MG63 (cell line): Measurements from ENCODE around the gene NRBP1. TPM values are rescaled to one million over a fixed set of nuclear protein-coding genes. Genes with fewer than 3 reads are reported as not detected.
A peak's percentile ranks its signal among the peaks of the same experiment; 100 is the strongest.
"Not testable (repeated sequence)": the region's sequence is repeated elsewhere in the genome, so short reads cannot be mapped to it uniquely, and the experiment has no call there.

Experiments
- DNase-seq: peaks from one replicate; pipeline ENCODE4 v3.0.0-alpha.2; 2020
- H3K27me3 ChIP-seq: fragments of 250-450 bp; sonication (Bioruptor Pico); 2 replicates; pipeline ENCODE4 v1.5.1; 2020; ENCODE audit warnings: mild to moderate bottlenecking, moderate library complexity
- H3K36me3 ChIP-seq: fragments of 250-450 bp; sonication (Bioruptor Pico); 2 replicates; pipeline ENCODE4 v1.5.1; 2020; ENCODE audit warnings: mild to moderate bottlenecking, moderate library complexity
- H3K4me3 ChIP-seq: fragments of 250-450 bp; sonication (Bioruptor Pico); 2 replicates; pipeline ENCODE4 v1.5.1; 2020; ENCODE audit warnings: mild to moderate bottlenecking, moderate library complexity
- H3K9me3 ChIP-seq: fragments of 250-450 bp; sonication (Bioruptor Pico); 2 replicates; pipeline ENCODE4 v1.5.1; 2020; ENCODE audit warnings: mild to moderate bottlenecking, moderate library complexity
- total RNA-seq: library from RNA; depleted of rRNA; stranded (reverse); fragments of >200 nt; shearing (Covaris generic); gene quantifications from 2 replicates; pipeline ENCODE4 v1.2.3, GENCODE V29; 2014; ENCODE audit warnings: low replicate concordance

NRBP1 gene
- total RNA-seq, 1 experiment from 2014 or later, result 154 TPM

- H3K9me3 ChIP-seq, result no peaks in the 10 kb centered on the region
- DNase-seq, result no peak
- H3K27me3 ChIP-seq, result no peaks in the 10 kb centered on the region
- peaks cover 3% of the 10 kb centered on the region for H3K36me3 ChIP-seq
- H3K4me3 ChIP-seq, result no peak overlapping the region
These were observed 15.8 kb upstream of the NRBP1 start for GRCh38 chr2:27412419-27413152.

GRCh38 chr2:27416151-27416550, 12.3 kb upstream of the NRBP1 start:
- H3K36me3 ChIP-seq, result no peaks in the 10 kb centered on the region
- no peak for DNase-seq
- no peaks in the 10 kb centered on the region for H3K9me3 ChIP-seq
- no peak overlapping the region for H3K4me3 ChIP-seq
- no peaks in the 10 kb centered on the region for H3K27me3 ChIP-seq

- Histone ChIP-seq H3K9me3 (no peaks in the 10 kb centered on the region), H3K36me3 (no peaks in the 10 kb centered on the region), H3K27me3 (no peaks in the 10 kb centered on the region), H3K4me3 (no peak overlapping the region)
- DNase-seq, result no peak
These were observed 7.4 kb upstream of the NRBP1 start for GRCh38 chr2:27420996-27421395.

- no peaks in the 10 kb centered on the region for H3K9me3 ChIP-seq
- no peaks in the 10 kb centered on the region for H3K27me3 ChIP-seq
- no peaks in the 10 kb centered on the region for H3K36me3 ChIP-seq
- no peak for DNase-seq
- H3K4me3 ChIP-seq, result no peak overlapping the region
These were observed 6.7 kb upstream of the NRBP1 start for GRCh38 chr2:27421660-27422250.

- H3K36me3 ChIP-seq, result no peaks in the 10 kb centered on the region
- no peak overlapping the region for H3K4me3 ChIP-seq
- no peaks in the 10 kb centered on the region for H3K9me3 ChIP-seq
- no peak for DNase-seq
- H3K27me3 ChIP-seq, result no peaks in the 10 kb centered on the region
These were observed 5.5 kb upstream of the NRBP1 start for GRCh38 chr2:27422958-27423357.

GRCh38 chr2:27425039-27425438, 3.4 kb upstream of the NRBP1 start:
- not testable (repeated sequence) for DNase-seq, H3K36me3 ChIP-seq, H3K4me3 ChIP-seq, H3K9me3 ChIP-seq, H3K27me3 ChIP-seq

GRCh38 chr2:27427863-27428212, 593 bp upstream of the NRBP1 start:
- no peak for DNase-seq
- H3K36me3 ChIP-seq, result peaks cover 3% of the 10 kb centered on the region
- no peaks in the 10 kb centered on the region for H3K9me3 ChIP-seq
- H3K27me3 ChIP-seq, result no peaks in the 10 kb centered on the region
- peak overlapping the region; percentile 100 for H3K4me3 ChIP-seq

- Histone ChIP-seq H3K27me3 (no peaks in the 10 kb centered on the region), H3K36me3 (peaks cover 14% of the 10 kb centered on the region), H3K9me3 (no peaks in the 10 kb centered on the region), H3K4me3 (peak overlapping the region; percentile 100)
- peak; percentile 90 for DNase-seq
These were observed 629 bp downstream of the NRBP1 start for GRCh38 chr2:27428978-27429541.

GRCh38 chr2:27431395-27431794, 3.0 kb downstream of the NRBP1 start:
- Histone ChIP-seq H3K4me3 (no peak overlapping the region), H3K27me3 (no peaks in the 10 kb centered on the region), H3K36me3 (peaks cover 36% of the 10 kb centered on the region), H3K9me3 (no peaks in the 10 kb centered on the region)
- DNase-seq, result peak; percentile 53

- no peak overlapping the region for H3K4me3 ChIP-seq
- DNase-seq, result no peak
- H3K36me3 ChIP-seq, result peaks cover 52% of the 10 kb centered on the region
- H3K9me3 ChIP-seq, result no peaks in the 10 kb centered on the region
- H3K27me3 ChIP-seq, result no peaks in the 10 kb centered on the region
These were observed 7.2 kb downstream of the NRBP1 start for GRCh38 chr2:27435628-27436027.

GRCh38 chr2:27441226-27441926, 12.9 kb downstream of the NRBP1 start:
- Histone ChIP-seq H3K27me3 (no peaks in the 10 kb centered on the region), H3K36me3 (peaks cover 36% of the 10 kb centered on the region), H3K9me3 (no peaks in the 10 kb centered on the region), H3K4me3 (no peak overlapping the region)
- DNase-seq, result no peak

- DNase-seq, result no peak
- Histone ChIP-seq H3K36me3 (peaks cover 35% of the 10 kb centered on the region), H3K27me3 (no peaks in the 10 kb centered on the region), H3K9me3 (no peaks in the 10 kb centered on the region), H3K4me3 (no peak within 1 kb of the TSS)
These were observed 13.8 kb downstream of the NRBP1 start, which contains the start of gene KRTCAP3 for GRCh38 chr2:27441958-27442919. Gene KRTCAP3, plus strand, starts transcription at chr2:27442381. Its CDS starts 32 bp downstream, at chr2:27442413.

GRCh38 chr2:27442920-27443282, 14.5 kb downstream of the NRBP1 start:
- Histone ChIP-seq H3K36me3 (peaks cover 38% of the 10 kb centered on the region), H3K9me3 (no peaks in the 10 kb centered on the region), H3K27me3 (no peaks in the 10 kb centered on the region), H3K4me3 (no peak overlapping the region)
- no peak for DNase-seq

GRCh38 chr2:27445155-27445554, 16.7 kb downstream of the NRBP1 start:
- H3K4me3 ChIP-seq, result no peak overlapping the region
- H3K9me3 ChIP-seq, result no peaks in the 10 kb centered on the region
- DNase-seq, result no peak
- peaks cover 35% of the 10 kb centered on the region for H3K36me3 ChIP-seq
- H3K27me3 ChIP-seq, result no peaks in the 10 kb centered on the region

- no peaks in the 10 kb centered on the region for H3K27me3 ChIP-seq
- DNase-seq, result no peak
- H3K36me3 ChIP-seq, result peaks cover 30% of the 10 kb centered on the region
These were observed 17.2 kb downstream of the NRBP1 start for GRCh38 chr2:27445615-27446014.

GRCh38 chr2:27446057-27446456, 17.6 kb downstream of the NRBP1 start:
- DNase-seq, result no peak
- Histone ChIP-seq H3K36me3 (peaks cover 26% of the 10 kb centered on the region), H3K4me3 (no peak overlapping the region), H3K27me3 (no peaks in the 10 kb centered on the region), H3K9me3 (no peaks in the 10 kb centered on the region)

More at GRCh38 chr2:27445615-27446014, 17.2 kb downstream of the NRBP1 start:
- Histone ChIP-seq H3K4me3 (no peak overlapping the region), H3K9me3 (no peaks in the 10 kb centered on the region)
